Adipose tissue (tissue), 3 donors: ENCODE results near the gene EHMT2. TPM values are rescaled to one million over a fixed set of nuclear protein-coding genes. Genes with fewer than 3 reads are reported as not detected.
A peak's percentile ranks its signal among the peaks of the same experiment; 100 is the strongest.
"Not testable (repeated sequence)": the region's sequence is repeated elsewhere in the genome, so short reads cannot be mapped to it uniquely, and the experiment has no call there.

Source experiments
- H3K27ac ChIP-seq: one replicate; pipeline ENCODE4 v1.5.1; 2013; ENCODE audit warnings: low read depth, low read length
- WGBS, 3 donors: extraction: QIAGEN DNeasy Blood & Tissue Kit; methylation state at CpG; one replicate each; pipeline ENCODE4 v1.1.7; 2013; 5-methylcytosine and 5-hydroxymethylcytosine counted together
- polyA plus RNA-seq, 3 donors: library from polyadenylated mRNA; stranded (reverse); fragments of 200-250 nt; gene quantifications; one replicate each; pipeline ENCODE4 v1.2.3, GENCODE V29; 2013
- donor health status: healthy with polysubstance abuse.
- donor health status: Bipolar disorder and iron deficiency.
- donor health status: healthy.

Gene EHMT2
- 10 to 100 TPM; 20.1 to 35.8 (median 23.0) TPM for polyA plus RNA-seq

GRCh38 chr6:31897612-31898382, at the start of gene EHMT2:
EHMT2 (minus strand) TSS chr6:31897698; CDS start chr6:31897677, 21 bp downstream.
- WGBS, 3 donors, result 0% methylated on average over 26 to 49 of the region's 49 CpGs
- peak within 1 kb of the TSS; percentile 46 for H3K27ac ChIP-seq

GRCh38 chr6:31947070-31947675, 49.7 kb upstream of the EHMT2 start:
- WGBS, 3 donors, result 86 to 89% (median 87%) methylated on average over 24 of the region's 24 CpGs
- H3K27ac ChIP-seq, result no peak overlapping the region

GRCh38 chr6:31946370-31946885, 48.9 kb upstream of the EHMT2 start:
- peak overlapping the region; percentile 44 for H3K27ac ChIP-seq
- 66 to 82% (median 74%) methylated on average over 11 of the region's 11 CpGs for WGBS, 3 donors

GRCh38 chr6:31945507-31946369, 48.2 kb upstream of the EHMT2 start, which contains the start of gene CFB:
CFB (plus strand) TSS chr6:31946095; CDS start chr6:31946222, 127 bp downstream.
- 37 to 46% (median 43%) methylated on average over 11 of the region's 11 CpGs for WGBS, 3 donors
- H3K27ac ChIP-seq, result peak within 1 kb of the TSS; percentile 44

- H3K27ac ChIP-seq, result no peak overlapping the region
- WGBS, 3 donors, result 67 to 82% (median 71%) methylated on average over 9 of the region's 9 CpGs
Measured at GRCh38 chr6:31945154-31945506, 47.6 kb upstream of the EHMT2 start.

GRCh38 chr6:31943742-31944141, 46.2 kb upstream of the EHMT2 start:
- H3K27ac ChIP-seq, result no peak overlapping the region
- WGBS, 3 donors, result 80 to 88% (median 85%) methylated on average over 3 of the region's 3 CpGs

- 4 to 20% (median 19%) methylated on average over 6 of the region's 6 CpGs for WGBS, 3 donors
- H3K27ac ChIP-seq, result no peak overlapping the region
Measured at GRCh38 chr6:31940256-31940664, 42.8 kb upstream of the EHMT2 start.

GRCh38 chr6:31935823-31936222, 38.3 kb upstream of the EHMT2 start:
- WGBS, 3 donors, result 66 to 85% (median 85%) methylated on average over 9 of the region's 9 CpGs
- H3K27ac ChIP-seq, result no peak overlapping the region

GRCh38 chr6:31935021-31935420, 37.5 kb upstream of the EHMT2 start:
- 52 to 70% (median 55%) methylated on average over 3 of the region's 3 CpGs for WGBS, 3 donors
- H3K27ac ChIP-seq, result no peak overlapping the region

GRCh38 chr6:31933537-31933936, 36.0 kb upstream of the EHMT2 start:
- H3K27ac ChIP-seq, result no peak overlapping the region
- WGBS, 3 donors, result 81 to 90% (median 89%) methylated on average over 19 of the region's 19 CpGs

- WGBS, 3 donors, result 93 to 100% (median 97%) methylated on average over 1 to 32 of the region's 32 CpGs
- not testable (repeated sequence) for H3K27ac ChIP-seq
Measured at GRCh38 chr6:31932137-31932536, 34.6 kb upstream of the EHMT2 start.

GRCh38 chr6:31930962-31931361, 33.5 kb upstream of the EHMT2 start:
- 86 to 94% (median 88%) methylated on average over 1 of the region's 1 CpG for WGBS, 3 donors
- H3K27ac ChIP-seq, result no peak overlapping the region

- H3K27ac ChIP-seq, result no peak overlapping the region
- WGBS, 3 donors, result 75 to 77% (median 75%) methylated on average over 9 of the region's 9 CpGs
Measured at GRCh38 chr6:31928672-31928939, 31.1 kb upstream of the EHMT2 start.

- H3K27ac ChIP-seq, result no peak overlapping the region
- 71 to 78% (median 72%) methylated on average over 11 of the region's 11 CpGs for WGBS, 3 donors
Measured at GRCh38 chr6:31927863-31928671, 30.6 kb upstream of the EHMT2 start.

- H3K27ac ChIP-seq, result no peak within 1 kb of the TSS
- WGBS, 3 donors, result 58 to 60% (median 60%) methylated on average over 11 of the region's 11 CpGs
Measured at GRCh38 chr6:31927242-31927862, 29.9 kb upstream of the EHMT2 start, which contains the start of gene C2. C2 (plus strand) TSS chr6:31927717; CDS start chr6:31927753, 36 bp downstream.

GRCh38 chr6:31922942-31923341, 25.4 kb upstream of the EHMT2 start:
- 11 to 16% (median 14%) methylated on average over 5 of the region's 5 CpGs for WGBS, 3 donors
- no peak overlapping the region for H3K27ac ChIP-seq

- WGBS, 3 donors, result 43 to 79% (median 60%) methylated on average over 2 of the region's 2 CpGs
- H3K27ac ChIP-seq, result no peak overlapping the region
Measured at GRCh38 chr6:31920811-31921210, 23.3 kb upstream of the EHMT2 start.
